ENCODE results near the gene PRKN.

Gene PRKN

GRCh38 chr6:162712694-162713093 lies 14.9 kb downstream of the PRKN start:
- no peak for DNase-seq (ENCODE audit: low read depth, low spot score)
- H3K27ac ChIP-seq, result no peak overlapping the region

GRCh38 chr6:162711376-162711775 lies 16.2 kb downstream of the PRKN start:
- no peak for DNase-seq (ENCODE audit: low read depth, low spot score)
- H3K27ac ChIP-seq, result no peak overlapping the region

GRCh38 chr6:162710936-162711335 lies 16.6 kb downstream of the PRKN start:
- no peak overlapping the region for H3K27ac ChIP-seq
- no peak for DNase-seq (ENCODE audit: low read depth, low spot score)

GRCh38 chr6:162710419-162710818 lies 17.1 kb downstream of the PRKN start:
- DNase-seq (ENCODE audit: low read depth, low spot score), result no peak
- no peak overlapping the region for H3K27ac ChIP-seq

GRCh38 chr6:162709431-162709830 lies 18.1 kb downstream of the PRKN start:
- no peak overlapping the region for H3K27ac ChIP-seq
- DNase-seq (ENCODE audit: low read depth, low spot score), result no peak

- H3K27ac ChIP-seq, result no peak overlapping the region
- DNase-seq (ENCODE audit: low read depth, low spot score), result no peak
Measured at GRCh38 chr6:162708971-162709370, 18.6 kb downstream of the PRKN start.

- no peak overlapping the region for H3K27ac ChIP-seq
- DNase-seq (ENCODE audit: low read depth, low spot score), result no peak
Measured at GRCh38 chr6:162706232-162706631, 21.3 kb downstream of the PRKN start.

- no peak for DNase-seq (ENCODE audit: low read depth, low spot score)
- H3K27ac ChIP-seq, result no peak overlapping the region
Measured at GRCh38 chr6:162705736-162706135, 21.8 kb downstream of the PRKN start.

- no peak overlapping the region for H3K27ac ChIP-seq
- no peak for DNase-seq (ENCODE audit: low read depth, low spot score)
Measured at GRCh38 chr6:162704001-162704400, 23.6 kb downstream of the PRKN start.

- no peak for DNase-seq (ENCODE audit: low read depth, low spot score)
- H3K27ac ChIP-seq, result no peak overlapping the region
Measured at GRCh38 chr6:162702446-162702845, 25.1 kb downstream of the PRKN start.

GRCh38 chr6:162701551-162701950 lies 26.0 kb downstream of the PRKN start:
- DNase-seq (ENCODE audit: low read depth, low spot score), result no peak
- no peak overlapping the region for H3K27ac ChIP-seq

GRCh38 chr6:162700966-162701365 lies 26.6 kb downstream of the PRKN start:
- H3K27ac ChIP-seq, result no peak overlapping the region
- no peak for DNase-seq (ENCODE audit: low read depth, low spot score)

- no peak overlapping the region for H3K27ac ChIP-seq
- DNase-seq (ENCODE audit: low read depth, low spot score), result no peak
Measured at GRCh38 chr6:162699961-162700360, 27.6 kb downstream of the PRKN start.

GRCh38 chr6:162698440-162698839 lies 29.1 kb downstream of the PRKN start:
- no peak for DNase-seq (ENCODE audit: low read depth, low spot score)
- H3K27ac ChIP-seq, result no peak overlapping the region

GRCh38 chr6:162697872-162698403 lies 29.6 kb downstream of the PRKN start:
- no peak for DNase-seq (ENCODE audit: low read depth, low spot score)

GRCh38 chr6:162690158-162690557 lies 37.4 kb downstream of the PRKN start:
- DNase-seq (ENCODE audit: low read depth, low spot score), result no peak
- no peak overlapping the region for H3K27ac ChIP-seq

More at GRCh38 chr6:162697872-162698403, 29.6 kb downstream of the PRKN start:
- H3K27ac ChIP-seq, result no peak overlapping the region

GRCh38 chr6:162688751-162689345 lies 38.7 kb downstream of the PRKN start:
- H3K27ac ChIP-seq, result no peak overlapping the region
- no peak for DNase-seq (ENCODE audit: low read depth, low spot score)

GRCh38 chr6:162685586-162685985 lies 42.0 kb downstream of the PRKN start:
- DNase-seq (ENCODE audit: low read depth, low spot score), result no peak
- no peak overlapping the region for H3K27ac ChIP-seq

GRCh38 chr6:162684961-162685360 lies 42.6 kb downstream of the PRKN start:
- DNase-seq (ENCODE audit: low read depth, low spot score), result peak; percentile 60

GRCh38 chr6:162684052-162684451 lies 43.5 kb downstream of the PRKN start:
- no peak for DNase-seq (ENCODE audit: low read depth, low spot score)
- no peak overlapping the region for H3K27ac ChIP-seq

More at GRCh38 chr6:162684961-162685360, 42.6 kb downstream of the PRKN start:
- no peak overlapping the region for H3K27ac ChIP-seq

- DNase-seq (ENCODE audit: low read depth, low spot score), result no peak
- H3K27ac ChIP-seq, result no peak overlapping the region
Measured at GRCh38 chr6:162683135-162683534, 44.4 kb downstream of the PRKN start.

- no peak overlapping the region for H3K27ac ChIP-seq
- DNase-seq (ENCODE audit: low read depth, low spot score), result no peak
Measured at GRCh38 chr6:162681447-162681846, 46.1 kb downstream of the PRKN start.
